ENCODE data around the gene SORL1. TPM values are rescaled to one million over a fixed set of nuclear protein-coding genes. Genes with fewer than 3 reads are reported as not detected.
A peak's percentile ranks its signal among the peaks of the same experiment; 100 is the strongest.

SORL1 gene
- total RNA-seq, 1 experiment from 2014 or later = 68.3 TPM

DNA sequence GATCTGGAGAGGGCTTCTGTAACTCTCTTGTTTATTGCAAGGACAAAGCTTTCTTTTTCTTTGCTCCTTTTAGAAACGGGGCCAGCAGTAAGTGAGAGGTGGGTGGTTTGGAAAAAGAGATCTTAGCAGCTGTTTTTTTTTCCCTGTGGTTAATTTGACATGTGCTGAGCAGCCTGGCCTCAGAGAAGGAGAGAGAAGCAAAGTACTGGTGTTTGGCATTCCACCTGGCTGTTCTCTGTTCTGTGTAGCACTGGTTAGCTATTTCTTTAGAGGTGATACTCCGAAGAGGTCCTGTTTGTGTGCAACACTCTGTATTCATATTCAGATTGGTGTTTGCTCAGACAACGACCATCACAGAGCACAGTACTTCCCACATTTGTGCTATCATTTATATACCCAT lies 81.5 kb downstream of the SORL1 start:
- H4K8ac ChIP-seq (replicated peaks; ENCODE audit: insufficient read length, low read depth, low read length) = no peak overlapping the region
- H2BK120ac ChIP-seq (ENCODE audit: low read depth, low read length, poor library complexity, severe bottlenecking) = no peak overlapping the region
- no peak for DNase-seq
- H3K23me2 ChIP-seq (ENCODE audit: insufficient read length, low read depth, low read length, poor library complexity, severe bottlenecking) = no peaks in the 10 kb centered on the region
- no peak overlapping the region for H2BK12ac ChIP-seq (ENCODE audit: insufficient read length, low read depth, low read length)
- no peak overlapping the region for H4K91ac ChIP-seq (ENCODE audit: insufficient read length, low read depth, low read length)
- TF ChIP-seq, protein P1, sequence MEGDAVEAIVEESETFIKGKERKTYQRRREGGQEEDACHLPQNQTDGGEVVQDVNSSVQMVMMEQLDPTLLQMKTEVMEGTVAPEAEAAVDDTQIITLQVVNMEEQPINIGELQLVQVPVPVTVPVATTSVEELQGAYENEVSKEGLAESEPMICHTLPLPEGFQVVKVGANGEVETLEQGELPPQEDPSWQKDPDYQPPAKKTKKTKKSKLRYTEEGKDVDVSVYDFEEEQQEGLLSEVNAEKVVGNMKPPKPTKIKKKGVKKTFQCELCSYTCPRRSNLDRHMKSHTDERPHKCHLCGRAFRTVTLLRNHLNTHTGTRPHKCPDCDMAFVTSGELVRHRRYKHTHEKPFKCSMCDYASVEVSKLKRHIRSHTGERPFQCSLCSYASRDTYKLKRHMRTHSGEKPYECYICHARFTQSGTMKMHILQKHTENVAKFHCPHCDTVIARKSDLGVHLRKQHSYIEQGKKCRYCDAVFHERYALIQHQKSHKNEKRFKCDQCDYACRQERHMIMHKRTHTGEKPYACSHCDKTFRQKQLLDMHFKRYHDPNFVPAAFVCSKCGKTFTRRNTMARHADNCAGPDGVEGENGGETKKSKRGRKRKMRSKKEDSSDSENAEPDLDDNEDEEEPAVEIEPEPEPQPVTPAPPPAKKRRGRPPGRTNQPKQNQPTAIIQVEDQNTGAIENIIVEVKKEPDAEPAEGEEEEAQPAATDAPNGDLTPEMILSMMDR (conservative IDR thresholded peaks at IDR 0.05) = no peak
- H4K20me1 ChIP-seq (ENCODE audit: control insufficient read depth, insufficient read depth, insufficient read length) = no peaks in the 10 kb centered on the region
- no peak overlapping the region for H3K18ac ChIP-seq (ENCODE audit: insufficient read length, low read depth, low read length)
- Mint-ChIP-seq H3K4me1 (peaks cover 7 to 20% of the 10 kb centered on the region in 2 experiments), H3K9me3 (peaks cover 3 to 7% of the 10 kb centered on the region in 2 experiments), H3K36me3 (ENCODE audit: insufficient read depth in 1 of 3, low read depth in 3 of 3) (peaks cover 18 to 56% (median 45%) of the 10 kb centered on the region in 3 experiments), H3K4me3 (no peak overlapping the region), H3K27ac (peak overlapping the region in 1 of 3 experiments; percentile 65; a peak in 3 of 7 replicates), H3K27me3 (ENCODE audit: low read depth) (no peaks in the 10 kb centered on the region)
- no peak overlapping the region for H3K27ac ChIP-seq (ENCODE audit: insufficient read length, low read depth, low read length)
- H3K9ac ChIP-seq (ENCODE audit: extremely low read depth, insufficient read length, low read length) = no peak overlapping the region
- H3K14ac ChIP-seq (ENCODE audit: insufficient read depth, low read length) = no peak overlapping the region
- H2AK5ac ChIP-seq (ENCODE audit: insufficient read length, low read length) = no peak overlapping the region
- no peak overlapping the region for H2BK5ac ChIP-seq (ENCODE audit: insufficient read length, low read length)
- no CpG with 5 or more reads among the region's 3 CpGs for WGBS (ENCODE audit: extremely low coverage, insufficient read length, low lambda C conversion rate)
- no peaks in the 10 kb centered on the region for H3K9me3 ChIP-seq (ENCODE audit: control insufficient read depth, low read depth, low read length)
- no peak overlapping the region for H3K56ac ChIP-seq (ENCODE audit: insufficient read length, low read depth, low read length)
- no peak overlapping the region for H2BK20ac ChIP-seq (ENCODE audit: low read depth, low read length, poor library complexity, severe bottlenecking)
- no peak overlapping the region for H3K4ac ChIP-seq (ENCODE audit: low read depth, low read length)
- H3T11ph ChIP-seq (ENCODE audit: low read length) = no peak overlapping the region
- no peak overlapping the region for H3K23ac ChIP-seq (ENCODE audit: insufficient read length, low read depth, low read length)
- no peak overlapping the region for H2AFZ ChIP-seq (ENCODE audit: low read length)
- H3K79me2 ChIP-seq (ENCODE audit: insufficient read depth, low read length) = no peaks in the 10 kb centered on the region
- H3K4me1 ChIP-seq (ENCODE audit: insufficient read depth, low read length) = no peaks in the 10 kb centered on the region
- no peak overlapping the region for H3K4me2 ChIP-seq (ENCODE audit: insufficient read depth, insufficient read length, low read length)
- no peak overlapping the region for H2BK15ac ChIP-seq (ENCODE audit: low read depth, low read length)
- H3K79me1 ChIP-seq (ENCODE audit: insufficient read depth, low read depth, low read length, poor library complexity, severe bottlenecking) = peaks cover 2% of the 10 kb centered on the region
- H3K27me3 ChIP-seq (ENCODE audit: insufficient read depth, low read length) = no peaks in the 10 kb centered on the region
- H4K5ac ChIP-seq (ENCODE audit: insufficient read length, low read depth, low read length) = no peak overlapping the region

All from H9 (cell line).